ENCODE results near the gene TNFRSF14. TPM values are rescaled to one million over a fixed set of nuclear protein-coding genes. Genes with fewer than 3 reads are reported as not detected.

TNFRSF14 gene
- total and polyA plus RNA-seq, 9 of the 15 experiments (the other 6 are each of a cell fraction or from before 2014, with no cell fraction given) = 0.11 to 2.3 (median 0.68) TPM; not detected in 2

GRCh38 chr1:2556277-2556677 is at the start of gene TNFRSF14 (continued):
- TF ChIP-seq HBP1 (CRISPR knock-in tag; IDR thresholded peaks at IDR 0.05) (no peak), ZNF518B (CRISPR knock-in tag; IDR thresholded peaks at IDR 0.05) (no peak), TEAD2 (tag; IDR thresholded peaks at IDR 0.05) (no peak), ZNF778 (CRISPR knock-in tag; IDR thresholded peaks at IDR 0.05) (no peak), NR2C1 (IDR thresholded peaks at IDR 0.05) (no peak), NR2C1 (tag; IDR thresholded peaks at IDR 0.05) (no peak), ZFX (CRISPR knock-in tag; IDR thresholded peaks at IDR 0.05) (peak; percentile 77), TAF15 (IDR thresholded peaks at IDR 0.05; ENCODE audit: low read depth, low read length) (no peak), ZBED1 (IDR thresholded peaks at IDR 0.05) (no peak), POLR2G (IDR thresholded peaks at IDR 0.05; ENCODE audit: low read depth, low read length) (peak; percentile 62), ARID3A (IDR thresholded peaks at IDR 0.05; ENCODE audit: borderline replicate concordance, low read depth, low read length) (no peak), SREBF1 (IDR thresholded peaks at IDR 0.05; ENCODE audit: borderline replicate concordance, low read depth, low read length) (no peak), HMG20A (CRISPR knock-in tag; conservative IDR thresholded peaks at IDR 0.05) (no peak), KDM5B (IDR thresholded peaks at IDR 0.05; ENCODE audit: insufficient replicate concordance, low read depth, low read length) (no peak), ZNF175 (CRISPR knock-in tag; IDR thresholded peaks at IDR 0.05; ENCODE audit: low read depth) (0 out of 2 replicates have a peak, but pooled peaks have one; percentile 20), ZNF561 (CRISPR knock-in tag; conservative IDR thresholded peaks at IDR 0.05) (no peak), HSF4 (CRISPR knock-in tag; IDR thresholded peaks at IDR 0.05; ENCODE audit: borderline replicate concordance) (no peak), RAD21 (CRISPR knock-in tag; conservative IDR thresholded peaks at IDR 0.05 in 1 of 2, IDR thresholded peaks at IDR 0.05 in 1 of 2) (no peak), MTA1 (IDR thresholded peaks at IDR 0.05; ENCODE audit: borderline replicate concordance) (no peak), UBTF (IDR thresholded peaks at IDR 0.05; ENCODE audit: borderline replicate concordance in 1 of 2, low read depth in 2 of 2, low read length in 2 of 2) (peak in 1 of 2 experiments; percentile 70; a peak in 1 of 4 replicates)
